ENCODE measurements around the gene PEX7. TPM values are rescaled to one million over a fixed set of nuclear protein-coding genes. Genes with fewer than 3 reads are reported as not detected.
"Not testable (repeated sequence)": the region's sequence is repeated elsewhere in the genome, so short reads cannot be mapped to it uniquely, and the experiment has no call there.

The PEX7 gene
- 5.7 and 7.4 TPM in 2 replicates for total RNA-seq

- peak; percentile 63 for DNase-seq (ENCODE audit: extremely low read depth, low read depth, low spot score)
These were observed at the start of gene PEX7 for GRCh38 chr6:136822376-136823127. Gene PEX7, plus strand, starts transcription at chr6:136822592. Its CDS starts 74 bp downstream, at chr6:136822666.

GRCh38 chr6:136772685-136773472 is 49.5 kb upstream of the PEX7 start:
- no peak for DNase-seq (ENCODE audit: extremely low read depth, low read depth, low spot score)

- no peak for DNase-seq (ENCODE audit: extremely low read depth, low read depth, low spot score)
These were observed 49.0 kb upstream of the PEX7 start for GRCh38 chr6:136773473-136773796.

- no peak for DNase-seq (ENCODE audit: extremely low read depth, low read depth, low spot score)
These were observed 48.0 kb upstream of the PEX7 start for GRCh38 chr6:136774228-136775041.

- DNase-seq (ENCODE audit: extremely low read depth, low read depth, low spot score) = no peak
These were observed 47.3 kb upstream of the PEX7 start for GRCh38 chr6:136775081-136775480.

- no peak for DNase-seq (ENCODE audit: extremely low read depth, low read depth, low spot score)
These were observed 46.8 kb upstream of the PEX7 start for GRCh38 chr6:136775548-136775947.

- DNase-seq (ENCODE audit: extremely low read depth, low read depth, low spot score) = no peak
These were observed 44.7 kb upstream of the PEX7 start for GRCh38 chr6:136777651-136778050.

GRCh38 chr6:136779682-136780081 is 42.7 kb upstream of the PEX7 start:
- DNase-seq (ENCODE audit: extremely low read depth, low read depth, low spot score) = no peak

GRCh38 chr6:136780972-136781371 is 41.4 kb upstream of the PEX7 start:
- DNase-seq (ENCODE audit: extremely low read depth, low read depth, low spot score) = no peak

GRCh38 chr6:136782021-136782770 is 40.2 kb upstream of the PEX7 start:
- DNase-seq (ENCODE audit: extremely low read depth, low read depth, low spot score) = peak; percentile 61

GRCh38 chr6:136783021-136783420 is 39.4 kb upstream of the PEX7 start:
- DNase-seq (ENCODE audit: extremely low read depth, low read depth, low spot score) = no peak

GRCh38 chr6:136783495-136784270 is 38.7 kb upstream of the PEX7 start:
- DNase-seq (ENCODE audit: extremely low read depth, low read depth, low spot score) = no peak

- no peak for DNase-seq (ENCODE audit: extremely low read depth, low read depth, low spot score)
These were observed 38.1 kb upstream of the PEX7 start for GRCh38 chr6:136784271-136784664.

GRCh38 chr6:136784910-136785746 is 37.3 kb upstream of the PEX7 start:
- peak; percentile 60 for DNase-seq (ENCODE audit: extremely low read depth, low read depth, low spot score)

GRCh38 chr6:136786658-136787057 is 35.7 kb upstream of the PEX7 start:
- DNase-seq (ENCODE audit: extremely low read depth, low read depth, low spot score) = no peak

- DNase-seq (ENCODE audit: extremely low read depth, low read depth, low spot score) = no peak
These were observed 34.7 kb upstream of the PEX7 start for GRCh38 chr6:136787726-136788068.

- DNase-seq (ENCODE audit: extremely low read depth, low read depth, low spot score) = no peak
These were observed 34.1 kb upstream of the PEX7 start for GRCh38 chr6:136788069-136788902.

GRCh38 chr6:136789440-136789839 is 33.0 kb upstream of the PEX7 start:
- DNase-seq (ENCODE audit: extremely low read depth, low read depth, low spot score) = not testable (repeated sequence)

Measured in glomerular endothelial cell (primary cell).